HCT116 (cell line): ENCODE measurements around the gene LRIG1. TPM values are rescaled to one million over a fixed set of nuclear protein-coding genes. Genes with fewer than 3 reads are reported as not detected.

Experiments
- ATAC-seq: fragments of 200-7000 bp; cut with Tn5 transposase; 2 replicates; pipeline ENCODE4 v1.9.1; 2020; ENCODE audit warnings: mild to moderate bottlenecking, moderate library complexity
- BruUV-seq: library from RNA; stranded (reverse); fragments of 400-500 nt; replicated peaks from 2 replicates; lab custom pipeline; 2021; lab: Mats Ljungman, UMichigan
- CTCF ChIA-PET: fragments of 300-600 bp; sonication (Branson Sonifier 250); formaldehyde crosslinking; loops from one replicate; lab custom pipeline; 2021; ENCODE audit warnings: antibody characterized with exemption; lab: Charles Lee
- POLR2A ChIA-PET: fragments of 300-600, 350-600 bp; sonication (Branson Sonifier 250); formaldehyde crosslinking; loops from one replicate; lab custom pipeline; 2021; ENCODE audit warnings: antibody characterized with exemption; lab: Charles Lee
- RAD21 ChIA-PET, 2 experiments: fragments of 300-600 bp; sonication (Branson Sonifier 250); formaldehyde crosslinking; loops; one replicate each; lab custom pipeline; 2023; ENCODE audit warnings: low total read pairs in 2 of 2; ENCODE audit not compliant: uncharacterized antibody in 2 of 2, unreplicated experiment in 2 of 2, low non-redundant PET in 1 of 2; lab: Charles Lee
- DNase-seq: peaks from one replicate; pipeline ENCODE4 v3.0.0-alpha.2; 2010; ENCODE audit warnings: low read depth, low spot score
- H2AFZ ChIP-seq: fragments of 200-600 bp; shearing (Covaris generic), sonication (generic); 2 replicates; pipeline ENCODE4 v1.6.1; 2017; ENCODE audit warnings: low read depth, mixed run types, mixed read lengths, antibody characterized with exemption, low read length; ENCODE audit not compliant: poor library complexity, severe bottlenecking
- H3K27ac ChIP-seq: 2 replicates; pipeline ENCODE4 v1.5.1; 2012; ENCODE audit warnings: low read depth, low read length
- H3K27me3 ChIP-seq: fragments of 200-600 bp; sonication (generic); 2 replicates; pipeline ENCODE4 v1.6.1; 2016; ENCODE audit warnings: mixed run types, low read length, mixed read lengths; ENCODE audit not compliant: insufficient read depth
- H3K36me3 ChIP-seq, 2 experiments: fragments of 200-500 bp in 1 of 2; fragments of 200-600 bp in 1 of 2; sonication (Bioruptor generic) in 1 of 2; sonication (generic) in 1 of 2; 2 replicates each; pipeline versions ENCODE4 v1.5.1 to v1.6.1; 2014 to 2016; ENCODE audit warnings: low read length in 2 of 2, inconsistent platforms in 1 of 2, mixed read lengths in 1 of 2, mixed run types in 1 of 2; ENCODE audit not compliant: insufficient read depth in 2 of 2, control insufficient read depth in 1 of 2
- H3K4me1 ChIP-seq, 2 experiments: fragments of 200-600 bp in 1 of 2; sonication (generic) in 1 of 2; 2 replicates each; pipeline versions ENCODE4 v1.5.1 to v1.6.1; 2012 to 2017; ENCODE audit warnings: low read length in 2 of 2, inconsistent platforms in 1 of 2, mild to moderate bottlenecking in 1 of 2, mixed read lengths in 1 of 2, mixed run types in 1 of 2, moderate library complexity in 1 of 2; ENCODE audit not compliant: insufficient read depth in 2 of 2, control insufficient read depth in 1 of 2
- H3K4me2 ChIP-seq: fragments of 200-600 bp; sonication (generic); 2 replicates; pipeline ENCODE4 v1.6.1; 2017; ENCODE audit warnings: mixed run types, low read length, mixed read lengths
- H3K4me3 ChIP-seq, 2 experiments: fragments of 200-600 bp in 1 of 2; sonication (generic) in 1 of 2; replicated peaks in 1 of 2; 2 replicates each; pipeline ENCODE4 v1.5.1; 2011 to 2016; ENCODE audit warnings: low read length in 2 of 2, control low read depth in 1 of 2, low read depth in 1 of 2, mild to moderate bottlenecking in 1 of 2, mixed read lengths in 1 of 2, mixed run types in 1 of 2
- H3K79me2 ChIP-seq: fragments of 200-600 bp; sonication (generic); 2 replicates; pipeline ENCODE4 v1.6.1; 2017; ENCODE audit warnings: mild to moderate bottlenecking, mixed run types, low read length, moderate library complexity, mixed read lengths; ENCODE audit not compliant: insufficient read depth
- H3K9ac ChIP-seq: fragments of 200-600 bp; sonication (generic); 2 replicates; pipeline ENCODE4 v1.6.1; 2016; ENCODE audit warnings: low read length, mixed read lengths
- H3K9me2 ChIP-seq: fragments of 200-600 bp; sonication (generic), shearing (Covaris generic); 2 replicates; pipeline ENCODE4 v1.6.1; 2017; ENCODE audit warnings: mixed run types, mild to moderate bottlenecking, moderate library complexity; ENCODE audit not compliant: insufficient read depth
- H3K9me3 ChIP-seq, 2 experiments: fragments of 200-500 bp in 1 of 2; fragments of 200-600 bp in 1 of 2; sonication (Bioruptor generic) in 1 of 2; sonication (generic) in 1 of 2; 2 replicates each; pipeline ENCODE4 v1.6.1; 2014 to 2017; ENCODE audit warnings: low read length in 2 of 2, mixed read lengths in 2 of 2, inconsistent platforms in 1 of 2, low read depth in 1 of 2, mild to moderate bottlenecking in 1 of 2, mixed run types in 1 of 2, moderate library complexity in 1 of 2; ENCODE audit not compliant: control insufficient read depth in 1 of 2, insufficient read depth in 1 of 2
- H4K20me1 ChIP-seq: fragments of 200-600 bp; sonication (generic), shearing (Covaris generic); 2 replicates; pipeline ENCODE4 v1.6.1; 2017; ENCODE audit warnings: mixed run types, mild to moderate bottlenecking, moderate library complexity; ENCODE audit not compliant: insufficient read depth
- CBX3 ChIP-seq: IDR thresholded peaks from 2 replicates; pipeline ENCODE4 v1.6.1; 2012; ENCODE audit warnings: low read depth
- CEBPB ChIP-seq: IDR thresholded peaks from 2 replicates; pipeline ENCODE4 v1.6.1; 2012; ENCODE audit warnings: low read depth
- EGR1 ChIP-seq: IDR thresholded peaks from 2 replicates; pipeline ENCODE4 v1.6.1; 2012; ENCODE audit warnings: low read depth
- EZH2 ChIP-seq: fragments of 200-600 bp; sonication (generic); IDR thresholded peaks from 2 replicates; pipeline ENCODE4 v1.6.1; 2017; ENCODE audit warnings: antibody characterized with exemption, mixed run types
- EZH2phosphoT487 ChIP-seq: fragments of 200-600 bp; IDR thresholded peaks from 2 replicates; pipeline ENCODE4 v1.6.1; 2018; ENCODE audit warnings: antibody characterized with exemption, borderline replicate concordance
- POLR2A ChIP-seq: IDR thresholded peaks from 2 replicates; pipeline ENCODE4 v1.7.0; 2011; ENCODE audit warnings: borderline replicate concordance; ENCODE audit not compliant: insufficient read depth, insufficient read length; ENCODE audit errors: extremely low read depth
- SRF ChIP-seq: IDR thresholded peaks from 2 replicates; pipeline ENCODE4 v1.6.1; 2012; ENCODE audit warnings: low read depth
- YY1 ChIP-seq: IDR thresholded peaks from 2 replicates; pipeline ENCODE4 v1.6.1; 2011; ENCODE audit warnings: low read length, low read depth, moderate library complexity, mild to moderate bottlenecking; ENCODE audit not compliant: insufficient replicate concordance; ENCODE audit errors: extremely low read depth
- ZFX ChIP-seq: fragments of 450-650 bp; IDR thresholded peaks from 2 replicates; pipeline ENCODE4 v1.6.1; 2017
- intact Hi-C: fragments of 100-400 bp; cut with micrococcal nuclease; formaldehyde crosslinking; loops from 2 replicates; pipeline ENCODE4 v1.10.0; 2022
- total RNA-seq: library from RNA; stranded (reverse); gene quantifications from one replicate; pipeline ENCODE4 v1.2.1, GENCODE V29; 2021; ENCODE audit not compliant: unreplicated experiment
- TF ChIP-seq, protein P1 (sequence below): IDR thresholded peaks from 2 replicates; pipeline ENCODE4 v1.6.1; 2011; ENCODE audit warnings: mild to moderate bottlenecking, low read length, moderate library complexity; ENCODE audit not compliant: insufficient replicate concordance; ENCODE audit errors: extremely low read depth
- TF ChIP-seq, protein P2 (sequence below), 3 experiments: fragments of 200-600 bp in 1 of 3; sonication (generic) in 1 of 3; IDR thresholded peaks in 2 of 3; conservative IDR thresholded peaks in 1 of 3; 2 replicates each; pipeline ENCODE4 v1.5.1; 2012 to 2017; ENCODE audit warnings: low read depth in 2 of 3, low read length in 2 of 3, antibody characterized with exemption in 1 of 3, borderline replicate concordance in 1 of 3, control low read depth in 1 of 3, mild to moderate bottlenecking in 1 of 3, mixed read lengths in 1 of 3, mixed run types in 1 of 3, moderate library complexity in 1 of 3; ENCODE audit not compliant: insufficient read depth in 1 of 3

LRIG1 gene
- total RNA-seq, 1 experiment from 2014 or later = 3.1 TPM

DNA sequence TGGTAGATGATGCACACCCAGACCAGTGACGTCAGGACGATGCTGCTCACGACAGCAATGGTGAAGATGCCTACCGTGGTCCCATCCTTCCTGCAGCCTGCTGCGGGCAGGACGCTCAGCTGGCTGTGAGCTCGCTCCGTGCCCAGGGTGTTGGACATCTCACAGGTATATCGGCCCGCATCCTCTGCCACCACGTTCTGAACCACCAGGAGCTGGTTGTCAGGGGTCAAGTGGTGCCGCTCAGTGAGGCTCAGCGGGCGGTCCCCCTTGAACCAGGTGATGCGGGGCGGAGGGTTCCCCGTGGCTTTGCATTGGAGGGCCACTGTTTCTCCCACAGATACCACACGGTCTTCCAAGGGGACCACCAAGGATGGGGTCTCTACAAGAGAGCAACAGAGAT lies 117.8 kb downstream of the LRIG1 start:
- TF ChIP-seq SRF (no peak), CEBPB (no peak), EZH2 (no peak), POLR2A (no peak), EZH2phosphoT487 (no peak), YY1 (no peak), CBX3 (no peak), ZFX (no peak), EGR1 (no peak)
- TF ChIP-seq, protein P1, sequence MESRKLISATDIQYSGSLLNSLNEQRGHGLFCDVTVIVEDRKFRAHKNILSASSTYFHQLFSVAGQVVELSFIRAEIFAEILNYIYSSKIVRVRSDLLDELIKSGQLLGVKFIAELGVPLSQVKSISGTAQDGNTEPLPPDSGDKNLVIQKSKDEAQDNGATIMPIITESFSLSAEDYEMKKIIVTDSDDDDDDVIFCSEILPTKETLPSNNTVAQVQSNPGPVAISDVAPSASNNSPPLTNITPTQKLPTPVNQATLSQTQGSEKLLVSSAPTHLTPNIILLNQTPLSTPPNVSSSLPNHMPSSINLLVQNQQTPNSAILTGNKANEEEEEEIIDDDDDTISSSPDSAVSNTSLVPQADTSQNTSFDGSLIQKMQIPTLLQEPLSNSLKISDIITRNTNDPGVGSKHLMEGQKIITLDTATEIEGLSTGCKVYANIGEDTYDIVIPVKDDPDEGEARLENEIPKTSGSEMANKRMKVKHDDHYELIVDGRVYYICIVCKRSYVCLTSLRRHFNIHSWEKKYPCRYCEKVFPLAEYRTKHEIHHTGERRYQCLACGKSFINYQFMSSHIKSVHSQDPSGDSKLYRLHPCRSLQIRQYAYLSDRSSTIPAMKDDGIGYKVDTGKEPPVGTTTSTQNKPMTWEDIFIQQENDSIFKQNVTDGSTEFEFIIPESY = no peak
- CTCF ChIA-PET = no interaction called here
- ATAC-seq = no peak

DNA sequence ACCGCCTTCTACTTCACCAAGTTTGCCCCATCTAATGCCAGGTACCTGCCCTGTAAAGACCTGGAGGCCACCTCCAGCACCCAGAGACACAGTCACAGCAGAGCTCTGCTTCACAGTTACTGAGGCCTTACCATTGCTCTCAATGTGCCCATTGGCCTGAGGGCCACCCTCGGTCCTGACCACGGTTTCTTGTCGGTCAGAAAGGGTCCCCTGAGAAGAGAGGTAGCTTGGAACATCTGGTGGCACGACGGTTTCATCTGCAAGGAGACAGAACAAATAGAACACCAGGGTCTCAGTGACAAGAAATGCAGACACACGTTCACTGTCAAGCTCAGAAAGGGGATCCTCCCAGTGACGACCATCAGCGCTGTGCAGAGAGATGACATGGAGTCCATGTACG lies 118.7 kb downstream of the LRIG1 start:
- POLR2A ChIA-PET = no interaction called here
- BruUV-seq = no TSS peak
- no peak overlapping the region for H3K4me2 ChIP-seq
- ATAC-seq (no peak), DNase-seq (no peak)
- no peak overlapping the region for H2AFZ ChIP-seq
- TF ChIP-seq CEBPB (no peak), POLR2A (no peak), SRF (no peak), EZH2 (no peak)
- TF ChIP-seq, protein P2, sequence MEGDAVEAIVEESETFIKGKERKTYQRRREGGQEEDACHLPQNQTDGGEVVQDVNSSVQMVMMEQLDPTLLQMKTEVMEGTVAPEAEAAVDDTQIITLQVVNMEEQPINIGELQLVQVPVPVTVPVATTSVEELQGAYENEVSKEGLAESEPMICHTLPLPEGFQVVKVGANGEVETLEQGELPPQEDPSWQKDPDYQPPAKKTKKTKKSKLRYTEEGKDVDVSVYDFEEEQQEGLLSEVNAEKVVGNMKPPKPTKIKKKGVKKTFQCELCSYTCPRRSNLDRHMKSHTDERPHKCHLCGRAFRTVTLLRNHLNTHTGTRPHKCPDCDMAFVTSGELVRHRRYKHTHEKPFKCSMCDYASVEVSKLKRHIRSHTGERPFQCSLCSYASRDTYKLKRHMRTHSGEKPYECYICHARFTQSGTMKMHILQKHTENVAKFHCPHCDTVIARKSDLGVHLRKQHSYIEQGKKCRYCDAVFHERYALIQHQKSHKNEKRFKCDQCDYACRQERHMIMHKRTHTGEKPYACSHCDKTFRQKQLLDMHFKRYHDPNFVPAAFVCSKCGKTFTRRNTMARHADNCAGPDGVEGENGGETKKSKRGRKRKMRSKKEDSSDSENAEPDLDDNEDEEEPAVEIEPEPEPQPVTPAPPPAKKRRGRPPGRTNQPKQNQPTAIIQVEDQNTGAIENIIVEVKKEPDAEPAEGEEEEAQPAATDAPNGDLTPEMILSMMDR (IDR thresholded peaks at IDR 0.05 in 2 of 3, conservative IDR thresholded peaks at IDR 0.05 in 1 of 3; ENCODE audit: borderline replicate concordance in 1 of 3, insufficient read depth in 1 of 3, low read depth in 2 of 3, low read length in 2 of 3) = no peak
- H3K9me3 ChIP-seq = no peaks in the 10 kb centered on the region
- no peaks in the 10 kb centered on the region for H3K27me3 ChIP-seq
- H4K20me1 ChIP-seq = no peaks in the 10 kb centered on the region
- CTCF ChIA-PET = no interaction called here
- H3K27ac ChIP-seq = no peak overlapping the region
- RAD21 ChIA-PET = no interaction called here
- H3K9ac ChIP-seq = no peak overlapping the region
- H3K79me2 ChIP-seq = no peaks in the 10 kb centered on the region
- H3K36me3 ChIP-seq = peaks cover 2 to 11% of the 10 kb centered on the region in 2 experiments; a peak in 1 of 4 replicates
- no peaks in the 10 kb centered on the region for H3K9me2 ChIP-seq
- H3K4me3 ChIP-seq = no peak overlapping the region
- no peaks in the 10 kb centered on the region; a peak in 1 of 4 replicates for H3K4me1 ChIP-seq
- intact Hi-C loops = no loop called here

More for the DNA sequence above, 117.8 kb downstream of the LRIG1 start:
- no peaks in the 10 kb centered on the region for H3K79me2 ChIP-seq
- H4K20me1 ChIP-seq = no peaks in the 10 kb centered on the region
- H3K36me3 ChIP-seq = peaks cover 2 to 11% of the 10 kb centered on the region in 2 experiments; a peak in 1 of 4 replicates
- no peaks in the 10 kb centered on the region for H3K9me2 ChIP-seq
- H3K4me3 ChIP-seq = no peak overlapping the region
- H3K4me1 ChIP-seq = no peaks in the 10 kb centered on the region
- H3K9me3 ChIP-seq = no peaks in the 10 kb centered on the region
- intact Hi-C loops = no loop called here
- no peak for DNase-seq
- H2AFZ ChIP-seq = no peak overlapping the region
- no peak overlapping the region for H3K4me2 ChIP-seq
- POLR2A ChIA-PET = no interaction called here
- RAD21 ChIA-PET = no interaction called here
- H3K27ac ChIP-seq = no peak overlapping the region
- no peaks in the 10 kb centered on the region for H3K27me3 ChIP-seq
- BruUV-seq = no TSS peak
- H3K9ac ChIP-seq = no peak overlapping the region
